Upper lobe of left lung (tissue), 4 donors: ENCODE results near the gene CFL1.

Experiments used
- EP300 ChIP-seq, 4 donors: sonication (generic); formaldehyde crosslinking; IDR thresholded peaks; one replicate each; pipeline ENCODE4 v1.5.1; 2017; ENCODE audit warnings: antibody characterized with exemption in 4 of 4, control low read depth in 2 of 4
- POLR2A ChIP-seq, 4 donors: fragments of 450-650 bp; IDR thresholded peaks; one replicate each; pipeline ENCODE4 v1.5.1; 2016 to 2017; ENCODE audit warnings: antibody characterized with exemption in 4 of 4, mild to moderate bottlenecking in 2 of 4
- POLR2AphosphoS5 ChIP-seq, 2 donors: sonication (generic); formaldehyde crosslinking; IDR thresholded peaks; one replicate each; pipeline ENCODE4 v1.5.1; 2017; ENCODE audit warnings: antibody characterized with exemption in 2 of 2
- TF ChIP-seq, protein P1 (sequence below), 6 experiments: fragments of 450-650 bp in 4 of 6; fragments of 200-600 bp in 2 of 6; sonication (generic) in 2 of 6; IDR thresholded peaks; one replicate each; pipeline ENCODE4 v1.5.1; 2016 to 2019; ENCODE audit warnings: antibody characterized with exemption in 6 of 6

DNA sequence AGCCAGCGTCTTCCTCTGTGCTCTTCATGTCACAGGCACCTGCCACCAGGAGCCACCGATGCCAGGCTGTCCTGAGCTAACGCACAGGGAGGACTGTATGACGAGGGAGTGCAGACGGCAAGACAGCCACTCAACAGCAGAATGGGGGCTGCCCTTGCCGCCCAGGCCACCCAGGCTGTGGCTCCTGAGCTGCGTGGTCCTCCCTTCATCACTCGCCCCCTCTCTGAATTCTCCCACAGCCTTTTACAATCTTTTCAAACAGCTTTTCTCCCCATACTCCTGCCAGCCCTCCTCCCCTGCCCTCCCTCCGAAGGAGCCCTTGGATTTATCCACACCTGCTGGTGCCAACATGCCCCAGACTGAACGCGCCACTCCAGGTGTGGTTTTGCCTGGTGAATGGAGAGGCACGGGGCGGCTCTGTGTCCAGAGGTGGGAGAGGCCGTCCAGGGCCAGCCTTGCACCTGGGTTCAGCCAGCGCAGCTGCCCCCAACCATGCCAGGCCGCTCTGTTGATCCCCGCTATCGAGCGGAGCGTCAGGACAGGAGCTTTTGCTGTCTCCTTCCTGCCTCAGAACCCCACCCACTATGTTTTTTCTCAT is 49.1 kb downstream of the CFL1 start:
- no peak for TF ChIP-seq EP300 (IDR thresholded peaks at IDR 0.05)
- TF ChIP-seq, protein P1, sequence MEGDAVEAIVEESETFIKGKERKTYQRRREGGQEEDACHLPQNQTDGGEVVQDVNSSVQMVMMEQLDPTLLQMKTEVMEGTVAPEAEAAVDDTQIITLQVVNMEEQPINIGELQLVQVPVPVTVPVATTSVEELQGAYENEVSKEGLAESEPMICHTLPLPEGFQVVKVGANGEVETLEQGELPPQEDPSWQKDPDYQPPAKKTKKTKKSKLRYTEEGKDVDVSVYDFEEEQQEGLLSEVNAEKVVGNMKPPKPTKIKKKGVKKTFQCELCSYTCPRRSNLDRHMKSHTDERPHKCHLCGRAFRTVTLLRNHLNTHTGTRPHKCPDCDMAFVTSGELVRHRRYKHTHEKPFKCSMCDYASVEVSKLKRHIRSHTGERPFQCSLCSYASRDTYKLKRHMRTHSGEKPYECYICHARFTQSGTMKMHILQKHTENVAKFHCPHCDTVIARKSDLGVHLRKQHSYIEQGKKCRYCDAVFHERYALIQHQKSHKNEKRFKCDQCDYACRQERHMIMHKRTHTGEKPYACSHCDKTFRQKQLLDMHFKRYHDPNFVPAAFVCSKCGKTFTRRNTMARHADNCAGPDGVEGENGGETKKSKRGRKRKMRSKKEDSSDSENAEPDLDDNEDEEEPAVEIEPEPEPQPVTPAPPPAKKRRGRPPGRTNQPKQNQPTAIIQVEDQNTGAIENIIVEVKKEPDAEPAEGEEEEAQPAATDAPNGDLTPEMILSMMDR (IDR thresholded peaks at IDR 0.05): no peak
- no peak for TF ChIP-seq POLR2A (IDR thresholded peaks at IDR 0.05)
- TF ChIP-seq POLR2AphosphoS5 (IDR thresholded peaks at IDR 0.05): no peak
